Liver (tissue), 3 donors: ENCODE data around the gene WAC.

Source experiments
- ATF3 ChIP-seq: IDR thresholded peaks from 2 replicates; pipeline ENCODE4 v1.6.1; 2016; ENCODE audit warnings: antibody characterized with exemption
- CTCF ChIP-seq: fragments of 150-350 bp; IDR thresholded peaks from 2 replicates; pipeline ENCODE4 v1.5.1; 2017; ENCODE audit warnings: improper control_type of control experiment, low read depth, low read length; ENCODE audit not compliant: missing input control
- FOXA1 ChIP-seq: IDR thresholded peaks from 2 replicates; pipeline ENCODE4 v1.6.1; 2016; ENCODE audit warnings: antibody characterized with exemption
- TAF1 ChIP-seq: conservative IDR thresholded peaks from 2 replicates; pipeline ENCODE4 v1.6.1; 2016; ENCODE audit warnings: antibody characterized with exemption, mild to moderate bottlenecking
- donor health status: healthy.
- donor health status: healthy.

GRCh38 chr10:28593811-28594210 is 60.9 kb downstream of the WAC start:
- TF ChIP-seq ATF3: no peak
- TF ChIP-seq TAF1: no peak
- no peak for TF ChIP-seq CTCF
- TF ChIP-seq FOXA1: no peak
